Activated T-helper 17 cell treated with anti-CD3 and anti-CD28 coated beads, Interleukin-2, amount 50 U/mL, for 72 hours (primary cell): ENCODE measurements around the gene KCNK18. TPM values are rescaled to one million over a fixed set of nuclear protein-coding genes. Genes with fewer than 3 reads are reported as not detected.

ENCODE experiments used
- ATAC-seq: fragments of 150-1000 bp; cut with Tn5 transposase; replicated peaks from 2 replicates; pipeline ENCODE4 v1.10.0; 2021; ENCODE audit warnings: mild to moderate bottlenecking, moderate library complexity
- H3K27ac Mint-ChIP-seq: one replicate; pipeline ENCODE4 v1.8.0; 2022; ENCODE audit warnings: mixed read lengths
- H3K27me3 Mint-ChIP-seq: one replicate; pipeline ENCODE4 v1.8.0; 2022; ENCODE audit warnings: mixed read lengths
- H3K36me3 Mint-ChIP-seq: one replicate; pipeline ENCODE4 v1.8.0; 2022; ENCODE audit warnings: low read depth, mild to moderate bottlenecking, mixed read lengths
- H3K4me1 Mint-ChIP-seq: one replicate; pipeline ENCODE4 v1.8.0; 2022; ENCODE audit warnings: mixed read lengths
- H3K4me3 Mint-ChIP-seq: one replicate; pipeline ENCODE4 v1.8.0; 2022; ENCODE audit warnings: mild to moderate bottlenecking, mixed read lengths
- H3K9me3 Mint-ChIP-seq: one replicate; pipeline ENCODE4 v1.8.0; 2022; ENCODE audit warnings: mixed read lengths
- total RNA-seq, 2 donors: library from RNA; stranded (reverse); gene quantifications; one replicate each; pipeline ENCODE4 v1.2.3, GENCODE V29; 2022

The KCNK18 gene
- total RNA-seq, 2 donors from 2014 or later = not detected

- H3K9me3 Mint-ChIP-seq = peaks cover 9% of the 10 kb centered on the region
- H3K27me3 Mint-ChIP-seq = peaks cover 12% of the 10 kb centered on the region
- H3K4me3 Mint-ChIP-seq = no peak overlapping the region
- no peaks in the 10 kb centered on the region for H3K36me3 Mint-ChIP-seq
- H3K27ac Mint-ChIP-seq = no peak overlapping the region
- H3K4me1 Mint-ChIP-seq = no peaks in the 10 kb centered on the region
- ATAC-seq = no peak
Observed at GRCh38 chr10:117186832-117187615, 10.3 kb upstream of the KCNK18 start.

DNA sequence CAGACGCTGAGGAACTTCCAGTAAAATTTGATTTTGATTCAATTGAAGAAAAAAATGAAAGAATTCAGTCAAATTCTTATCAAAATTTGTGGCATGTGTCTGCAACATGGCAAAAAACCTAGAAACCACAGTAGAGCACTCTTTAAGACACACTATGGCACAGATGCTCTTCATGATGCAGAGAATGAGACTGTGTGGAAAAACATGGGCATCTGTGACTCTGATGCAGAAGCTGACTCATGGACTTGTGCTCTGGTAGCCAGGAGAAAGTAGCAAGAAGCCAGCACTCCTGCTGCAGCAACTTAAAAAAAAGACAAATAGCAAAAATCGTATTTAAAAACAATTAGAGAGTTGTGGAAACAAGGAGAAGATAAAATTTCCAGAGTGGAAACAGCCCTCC is 8.9 kb upstream of the KCNK18 start:
- Mint-ChIP-seq H3K27ac (no peak overlapping the region), H3K4me1 (no peaks in the 10 kb centered on the region), H3K9me3 (peaks cover 9% of the 10 kb centered on the region), H3K27me3 (peaks cover 8% of the 10 kb centered on the region), H3K4me3 (no peak overlapping the region), H3K36me3 (no peaks in the 10 kb centered on the region)
- no peak for ATAC-seq

- Mint-ChIP-seq H3K36me3 (no peaks in the 10 kb centered on the region), H3K9me3 (peaks cover 9% of the 10 kb centered on the region), H3K27me3 (peaks cover 8% of the 10 kb centered on the region), H3K27ac (no peak overlapping the region), H3K4me1 (no peaks in the 10 kb centered on the region), H3K4me3 (no peak overlapping the region)
- no peak for ATAC-seq
Observed at GRCh38 chr10:117189557-117189956, 7.7 kb upstream of the KCNK18 start.

GRCh38 chr10:117198088-117198487 is 799 bp downstream of the KCNK18 start:
- Mint-ChIP-seq H3K9me3 (no peaks in the 10 kb centered on the region), H3K36me3 (no peaks in the 10 kb centered on the region), H3K4me3 (no peak overlapping the region), H3K27ac (no peak overlapping the region), H3K4me1 (no peaks in the 10 kb centered on the region), H3K27me3 (peaks cover 17% of the 10 kb centered on the region)
- ATAC-seq = no peak

GRCh38 chr10:117201826-117202225 is 4.5 kb downstream of the KCNK18 start:
- ATAC-seq = no peak
- no peak overlapping the region for H3K4me3 Mint-ChIP-seq
- no peaks in the 10 kb centered on the region for H3K36me3 Mint-ChIP-seq
- H3K27ac Mint-ChIP-seq = no peak overlapping the region
- H3K4me1 Mint-ChIP-seq = no peaks in the 10 kb centered on the region
- peaks cover 3% of the 10 kb centered on the region for H3K9me3 Mint-ChIP-seq
- peaks cover 12% of the 10 kb centered on the region for H3K27me3 Mint-ChIP-seq

DNA sequence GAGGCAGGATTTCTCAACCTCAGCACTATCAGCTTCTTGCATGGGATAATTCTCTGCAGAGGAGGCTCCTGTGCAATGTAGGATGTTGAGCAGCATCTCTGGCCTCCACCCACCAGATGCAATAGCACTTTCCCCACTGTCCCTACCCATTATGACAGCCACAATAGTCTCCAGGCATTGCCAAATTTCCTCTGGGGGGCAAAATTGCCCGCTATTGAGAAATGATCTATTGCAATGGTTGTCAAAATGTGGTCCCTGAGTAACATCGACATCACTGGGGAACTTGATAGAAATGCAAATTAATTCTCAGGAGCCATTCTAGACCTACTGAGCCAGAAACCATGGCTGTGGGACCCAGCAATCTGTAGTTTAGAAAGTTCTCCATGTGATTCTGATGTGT is 7.0 kb downstream of the KCNK18 start:
- Mint-ChIP-seq H3K36me3 (no peaks in the 10 kb centered on the region), H3K4me3 (no peak overlapping the region), H3K9me3 (peaks cover 3% of the 10 kb centered on the region), H3K4me1 (no peaks in the 10 kb centered on the region), H3K27me3 (peaks cover 15% of the 10 kb centered on the region), H3K27ac (no peak overlapping the region)
- ATAC-seq = no peak

DNA sequence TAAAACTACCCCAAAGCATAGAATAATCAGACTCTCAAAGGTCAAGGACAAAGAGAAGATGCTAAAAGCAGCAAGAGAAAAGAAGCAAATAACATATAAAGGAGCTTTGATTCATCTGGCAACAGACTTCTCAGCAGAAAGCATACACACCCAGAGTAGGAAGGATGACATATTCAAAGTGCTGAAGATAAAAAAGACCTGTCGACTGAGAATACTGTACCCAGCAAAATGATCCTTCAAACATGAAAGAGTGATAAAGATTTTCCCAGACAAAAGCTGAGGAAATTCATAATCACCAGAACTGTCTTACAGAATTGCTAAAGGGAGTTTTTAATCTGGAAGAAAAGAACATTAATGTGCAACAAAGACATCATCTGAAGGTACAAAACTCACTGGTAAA is 14.9 kb downstream of the KCNK18 start:
- Mint-ChIP-seq H3K4me1 (no peaks in the 10 kb centered on the region), H3K4me3 (no peak overlapping the region), H3K27ac (no peak overlapping the region), H3K27me3 (peaks cover 33% of the 10 kb centered on the region), H3K9me3 (peaks cover 6% of the 10 kb centered on the region), H3K36me3 (no peaks in the 10 kb centered on the region)
- ATAC-seq = no peak

GRCh38 chr10:117214401-117214800 is 17.1 kb downstream of the KCNK18 start:
- no peak for ATAC-seq
- H3K36me3 Mint-ChIP-seq = no peaks in the 10 kb centered on the region
- no peak overlapping the region for H3K4me3 Mint-ChIP-seq
- H3K27ac Mint-ChIP-seq = no peak overlapping the region
- peaks cover 6% of the 10 kb centered on the region for H3K9me3 Mint-ChIP-seq
- no peaks in the 10 kb centered on the region for H3K4me1 Mint-ChIP-seq
- H3K27me3 Mint-ChIP-seq = peaks cover 28% of the 10 kb centered on the region

DNA sequence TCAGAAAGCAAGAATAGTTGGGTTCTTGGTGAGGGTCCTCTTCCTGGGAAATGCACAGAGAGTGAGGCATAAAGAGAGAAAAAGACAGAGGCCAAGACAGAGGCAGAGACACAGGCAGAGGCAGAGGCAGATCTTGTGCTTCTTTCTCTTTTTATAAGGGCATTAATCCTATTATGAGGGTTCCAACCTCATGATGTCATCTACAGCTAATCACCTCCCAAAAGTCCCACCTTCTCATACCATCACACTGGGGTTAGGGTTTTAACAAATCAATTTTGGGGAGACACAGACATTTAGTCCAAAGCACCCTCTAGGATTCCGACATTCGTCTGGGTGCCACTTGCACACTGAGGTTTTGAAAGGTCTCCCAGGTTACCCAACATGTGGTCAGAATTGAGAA is 17.8 kb downstream of the KCNK18 start:
- no peak overlapping the region for H3K27ac Mint-ChIP-seq
- peaks cover 21% of the 10 kb centered on the region for H3K27me3 Mint-ChIP-seq
- no peak overlapping the region for H3K4me3 Mint-ChIP-seq
- no peaks in the 10 kb centered on the region for H3K36me3 Mint-ChIP-seq
- no peak for ATAC-seq
- peaks cover 6% of the 10 kb centered on the region for H3K9me3 Mint-ChIP-seq
- no peaks in the 10 kb centered on the region for H3K4me1 Mint-ChIP-seq

- Mint-ChIP-seq H3K27ac (no peak overlapping the region), H3K27me3 (peaks cover 21% of the 10 kb centered on the region), H3K9me3 (peaks cover 6% of the 10 kb centered on the region), H3K36me3 (no peaks in the 10 kb centered on the region), H3K4me1 (no peaks in the 10 kb centered on the region), H3K4me3 (peak overlapping the region; percentile 9)
- no peak for ATAC-seq
Observed at GRCh38 chr10:117216028-117216427, 18.7 kb downstream of the KCNK18 start.

DNA sequence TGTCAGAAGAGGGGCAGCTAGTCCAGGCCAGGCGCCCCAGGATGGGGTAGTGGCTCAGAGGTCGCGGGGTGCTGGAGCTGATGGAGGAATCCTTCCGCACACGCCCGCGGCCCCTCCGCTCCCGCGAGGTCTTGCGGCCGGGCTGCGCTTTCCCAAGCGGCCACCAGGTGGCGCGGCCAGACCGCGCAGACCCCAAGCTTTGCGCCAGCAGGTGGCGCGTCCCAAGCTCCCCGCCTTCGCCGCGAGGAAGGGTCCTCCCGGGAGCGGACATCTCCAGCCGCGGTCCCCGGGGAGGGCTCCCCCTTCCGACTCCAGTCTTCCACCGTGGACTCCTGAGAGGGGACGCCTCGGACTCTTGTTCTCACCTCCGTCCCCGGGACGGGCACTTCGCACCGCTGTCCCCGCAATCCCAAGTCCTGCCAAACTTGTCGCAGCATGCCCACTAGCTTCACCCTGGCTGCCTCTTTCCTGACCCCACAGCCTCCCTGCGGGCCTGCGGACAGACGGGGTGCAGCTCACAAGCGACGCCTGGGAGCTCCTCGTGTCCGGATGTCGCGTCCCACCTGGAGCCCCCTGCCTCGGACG is 19.4 kb downstream of the KCNK18 start:
- Mint-ChIP-seq H3K27me3 (peaks cover 24% of the 10 kb centered on the region), H3K27ac (no peak overlapping the region), H3K9me3 (peaks cover 5% of the 10 kb centered on the region), H3K36me3 (no peaks in the 10 kb centered on the region), H3K4me1 (no peaks in the 10 kb centered on the region), H3K4me3 (peak overlapping the region; percentile 68)
- ATAC-seq = peak; percentile 75

- peaks cover 21% of the 10 kb centered on the region for H3K27me3 Mint-ChIP-seq
- H3K27ac Mint-ChIP-seq = no peak overlapping the region
- no peaks in the 10 kb centered on the region for H3K9me3 Mint-ChIP-seq
- H3K4me3 Mint-ChIP-seq = peak overlapping the region; percentile 68
- peak; percentile 48 for ATAC-seq
- H3K36me3 Mint-ChIP-seq = no peaks in the 10 kb centered on the region
- H3K4me1 Mint-ChIP-seq = no peaks in the 10 kb centered on the region
Observed at GRCh38 chr10:117217196-117217761, 20.0 kb downstream of the KCNK18 start.

- no peak for ATAC-seq
- Mint-ChIP-seq H3K36me3 (no peaks in the 10 kb centered on the region), H3K27me3 (peaks cover 17% of the 10 kb centered on the region), H3K27ac (no peak overlapping the region), H3K4me3 (no peak overlapping the region), H3K9me3 (no peaks in the 10 kb centered on the region), H3K4me1 (no peaks in the 10 kb centered on the region)
Observed at GRCh38 chr10:117218654-117219053, 21.4 kb downstream of the KCNK18 start.

- Mint-ChIP-seq H3K4me3 (no peak overlapping the region), H3K36me3 (no peaks in the 10 kb centered on the region)
Observed at GRCh38 chr10:117221156-117221711, 23.9 kb downstream of the KCNK18 start.

GRCh38 chr10:117222552-117222951 is 25.3 kb downstream of the KCNK18 start:
- Mint-ChIP-seq H3K27me3 (peaks cover 15% of the 10 kb centered on the region), H3K27ac (no peak overlapping the region), H3K4me3 (no peak overlapping the region), H3K9me3 (no peaks in the 10 kb centered on the region), H3K36me3 (no peaks in the 10 kb centered on the region), H3K4me1 (no peaks in the 10 kb centered on the region)
- ATAC-seq = no peak

More at GRCh38 chr10:117221156-117221711, 23.9 kb downstream of the KCNK18 start:
- peaks cover 8% of the 10 kb centered on the region for H3K27me3 Mint-ChIP-seq
- H3K27ac Mint-ChIP-seq = no peak overlapping the region
- H3K9me3 Mint-ChIP-seq = no peaks in the 10 kb centered on the region
- no peaks in the 10 kb centered on the region for H3K4me1 Mint-ChIP-seq
- no peak for ATAC-seq
